Measurements from ENCODE around the gene SCAF8. TPM values are rescaled to one million over a fixed set of nuclear protein-coding genes. Genes with fewer than 3 reads are reported as not detected.
"Not testable (repeated sequence)": the region's sequence is repeated elsewhere in the genome, so short reads cannot be mapped to it uniquely, and the experiment has no call there.

The SCAF8 gene
- total and polyA plus RNA-seq, 9 donors: 21.9 to 66.1 (median 54.3) TPM

- 25 to 33% (median 29%) methylated on average over 2 of the region's 2 CpGs for WGBS, 3 donors
These were observed 72.2 kb downstream of the SCAF8 start for GRCh38 chr6:154805288-154805911.

GRCh38 chr6:154806804-154807203 is 73.6 kb downstream of the SCAF8 start:
- no peak overlapping the region for H3K27ac ChIP-seq
- H3K4me3 ChIP-seq: no peak overlapping the region
- WGBS, 3 donors: 16 to 26% (median 21%) methylated on average over 3 of the region's 3 CpGs
- no peaks in the 10 kb centered on the region for H3K27me3 ChIP-seq
- intact Hi-C loops (cut with DNase I): loop anchor here (5.0 to 10.0 kb wide), 3 partner anchors 72 to 132 kb away; partner anchors contain the start of gene SCAF8 (in 2 of the 4)
- TF ChIP-seq CTCF (IDR thresholded peaks at IDR 0.05) (no peak), POLR2A (IDR thresholded peaks at IDR 0.05) (no peak)
- no peak for DNase-seq
- no peaks in the 10 kb centered on the region for H3K36me3 ChIP-seq
- no peaks in the 10 kb centered on the region for H3K4me1 ChIP-seq (ENCODE audit: insufficient read depth)
- no peaks in the 10 kb centered on the region for H3K9me3 ChIP-seq

More at GRCh38 chr6:154805288-154805911, 72.2 kb downstream of the SCAF8 start:
- no peak for DNase-seq
- H3K9me3 ChIP-seq: no peaks in the 10 kb centered on the region
- no peaks in the 10 kb centered on the region for H3K4me1 ChIP-seq (ENCODE audit: insufficient read depth)
- no peaks in the 10 kb centered on the region for H3K27me3 ChIP-seq
- TF ChIP-seq EP300 (IDR thresholded peaks at IDR 0.05): no peak
- no peak for TF ChIP-seq POLR2A (IDR thresholded peaks at IDR 0.05)
- TF ChIP-seq CTCF (IDR thresholded peaks at IDR 0.05): peak; percentile 14 to 59 (median 25)
- no peak overlapping the region for H3K4me3 ChIP-seq
- H3K36me3 ChIP-seq: no peaks in the 10 kb centered on the region
- intact Hi-C loops (cut with DNase I): loop anchor here (5.0 to 10.0 kb wide), 3 partner anchors 71 to 131 kb away; partner anchors contain the start of gene SCAF8 (in 2 of the 4)
- H3K27ac ChIP-seq: no peak overlapping the region

GRCh38 chr6:154811663-154812062 is 78.4 kb downstream of the SCAF8 start:
- DNase-seq; H3K4me1 ChIP-seq (ENCODE audit: insufficient read depth); H3K4me3 ChIP-seq; H3K36me3 ChIP-seq; H3K27ac ChIP-seq; H3K27me3 ChIP-seq; H3K9me3 ChIP-seq; intact Hi-C loops (cut with DNase I): not testable (repeated sequence)
- WGBS, 3 donors: 75 to 84% (median 76%) methylated on average over 3 of the region's 3 CpGs

DNA sequence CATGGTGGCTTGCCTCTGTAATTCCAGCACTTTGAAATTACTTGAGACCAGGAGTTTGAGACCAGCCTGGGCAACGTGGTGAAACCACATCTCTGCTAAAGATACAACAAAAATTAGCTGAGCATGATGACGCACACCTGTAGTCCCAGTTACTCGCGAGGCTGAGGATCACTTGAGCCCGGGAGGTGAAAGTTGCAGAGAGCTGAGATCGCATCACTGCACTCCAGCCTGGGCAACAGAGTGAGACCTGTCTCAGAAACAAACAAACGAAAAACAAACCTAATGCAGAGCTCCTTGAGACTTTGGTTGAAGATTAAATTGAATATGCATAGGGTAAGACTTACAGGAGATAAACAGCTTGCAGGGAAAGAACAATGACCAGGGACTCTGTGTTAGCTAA is 80.8 kb downstream of the SCAF8 start:
- WGBS, 3 donors: 90 to 94% (median 92%) methylated on average over 7 of the region's 7 CpGs
- intact Hi-C loops (cut with DNase I): no loop called here
- Histone ChIP-seq H3K27me3 (no peaks in the 10 kb centered on the region), H3K36me3 (no peaks in the 10 kb centered on the region), H3K4me1 (ENCODE audit: insufficient read depth) (no peaks in the 10 kb centered on the region), H3K9me3 (no peaks in the 10 kb centered on the region), H3K27ac (no peak overlapping the region), H3K4me3 (no peak overlapping the region)
- TF ChIP-seq EP300 (IDR thresholded peaks at IDR 0.05) (no peak), POLR2A (IDR thresholded peaks at IDR 0.05) (no peak), CTCF (IDR thresholded peaks at IDR 0.05) (no peak)
- DNase-seq: no peak

All from ovary (tissue), 9 donors.